SK-N-SH treated with all-trans-retinoic acid at 6 μM for 48 hours (cell line): ENCODE results near the gene ZNF524.

ENCODE experiments used
- ATAC-seq: fragments of 200-7000 bp; cut with Tn5 transposase; 3 replicates; pipeline ENCODE4 v1.9.1; 2020; ENCODE audit warnings: mild to moderate bottlenecking, moderate library complexity
- ARNTL ChIP-seq: fragments of 450-650 bp; formaldehyde crosslinking; IDR thresholded peaks from 2 replicates; pipeline ENCODE4 v1.5.0; 2020; ENCODE audit warnings: low read depth, mild to moderate bottlenecking, moderate library complexity, borderline replicate concordance
- BACH2 ChIP-seq: fragments of 250-450 bp; sonication (Bioruptor Pico); IDR thresholded peaks from 2 replicates; pipeline ENCODE4 v1.9.0; 2021; ENCODE audit warnings: mild to moderate bottlenecking, borderline replicate concordance
- CREB5 ChIP-seq: fragments of 250-450 bp; sonication (Bioruptor Pico); IDR thresholded peaks from 2 replicates; pipeline ENCODE4 v1.5.1; 2020; ENCODE audit warnings: low read depth, mild to moderate bottlenecking, moderate library complexity
- CSDC2 ChIP-seq: fragments of 250-450 bp; sonication (Bioruptor Pico); IDR thresholded peaks from 2 replicates; pipeline ENCODE4 v1.5.0; 2020; ENCODE audit warnings: mild to moderate bottlenecking, moderate library complexity
- ESRRG ChIP-seq: fragments of 250-450 bp; sonication (Bioruptor Pico); IDR thresholded peaks from 2 replicates; pipeline ENCODE4 v1.6.1; 2021; ENCODE audit warnings: mild to moderate bottlenecking
- GLIS3 ChIP-seq: fragments of 250-450 bp; sonication (Bioruptor Pico); IDR thresholded peaks from 2 replicates; pipeline ENCODE4 v1.5.0; 2020; ENCODE audit warnings: mild to moderate bottlenecking, moderate library complexity
- ISL1 ChIP-seq: fragments of 250-450 bp; sonication (Bioruptor Pico); IDR thresholded peaks from 2 replicates; pipeline ENCODE4 v2.1.2; 2022; ENCODE audit warnings: mild to moderate bottlenecking, moderate library complexity
- OSR1 ChIP-seq: fragments of 250-450 bp; sonication (Bioruptor Pico); IDR thresholded peaks from 2 replicates; pipeline ENCODE4 v1.8.0; 2022; ENCODE audit warnings: moderate library complexity, mild to moderate bottlenecking, inconsistent platforms
- PPARA ChIP-seq: fragments of 250-450 bp; sonication (Bioruptor Pico); IDR thresholded peaks from 2 replicates; pipeline ENCODE4 v1.5.0; 2020; ENCODE audit warnings: mild to moderate bottlenecking, borderline replicate concordance
- SNAI2 ChIP-seq: fragments of 250-450 bp; sonication (Bioruptor Pico); IDR thresholded peaks from 2 replicates; pipeline ENCODE4 v1.5.0; 2020; ENCODE audit warnings: mild to moderate bottlenecking, moderate library complexity
- TCF4 ChIP-seq: fragments of 250-450 bp; sonication (Bioruptor Pico); IDR thresholded peaks from 2 replicates; pipeline ENCODE4 v1.8.0; 2021; ENCODE audit warnings: mild to moderate bottlenecking, moderate library complexity, borderline replicate concordance
- TOX ChIP-seq: fragments of 250-450 bp; sonication (Bioruptor Pico); IDR thresholded peaks from 2 replicates; pipeline ENCODE4 v1.8.0; 2021; ENCODE audit warnings: mild to moderate bottlenecking, moderate library complexity, borderline replicate concordance
- TSHZ2 ChIP-seq: fragments of 250-450 bp; sonication (Bioruptor Pico); IDR thresholded peaks from 2 replicates; pipeline ENCODE4 v1.5.0; 2020; ENCODE audit warnings: mild to moderate bottlenecking, moderate library complexity
- ZC3H10 ChIP-seq: fragments of 250-450 bp; sonication (Bioruptor Pico); IDR thresholded peaks from 2 replicates; pipeline ENCODE4 v1.5.1; 2021; ENCODE audit warnings: mild to moderate bottlenecking, moderate library complexity
- ZFP3 ChIP-seq: fragments of 250-450 bp; sonication (Bioruptor Pico); IDR thresholded peaks from 2 replicates; pipeline ENCODE4 v1.5.0; 2020; ENCODE audit warnings: mild to moderate bottlenecking, moderate library complexity
- ZFP30 ChIP-seq: fragments of 450-650 bp; formaldehyde crosslinking; IDR thresholded peaks from 2 replicates; pipeline ENCODE4 v1.5.0; 2022; ENCODE audit warnings: mild to moderate bottlenecking, moderate library complexity
- ZNF565 ChIP-seq: fragments of 450-650 bp; formaldehyde crosslinking; conservative IDR thresholded peaks from 2 replicates; pipeline ENCODE4 v1.5.0; 2020; ENCODE audit warnings: low read depth, mild to moderate bottlenecking, moderate library complexity
- ZNF70 ChIP-seq: fragments of 450-650 bp; formaldehyde crosslinking; IDR thresholded peaks from 2 replicates; pipeline ENCODE4 v1.5.0; 2020; ENCODE audit warnings: mild to moderate bottlenecking, moderate library complexity
- ZNF8 ChIP-seq: fragments of 450-650 bp; formaldehyde crosslinking; IDR thresholded peaks from 2 replicates; pipeline ENCODE4 v1.5.0; 2020; ENCODE audit warnings: mild to moderate bottlenecking, moderate library complexity
- TF ChIP-seq, protein P1 (sequence below): fragments of 250-450 bp; sonication (Bioruptor Pico); IDR thresholded peaks from 2 replicates; pipeline ENCODE4 v1.8.0; 2021; ENCODE audit warnings: low read depth, mild to moderate bottlenecking, moderate library complexity, borderline replicate concordance
- TF ChIP-seq, protein P2 (sequence below): fragments of 250-450 bp; sonication (Bioruptor Pico); IDR thresholded peaks from 2 replicates; pipeline ENCODE4 v1.5.1; 2021; ENCODE audit warnings: mild to moderate bottlenecking, moderate library complexity
- TF ChIP-seq, protein P3 (sequence below): fragments of 250-450 bp; sonication (Bioruptor Pico); IDR thresholded peaks from 2 replicates; pipeline ENCODE4 v1.8.0; 2020; ENCODE audit warnings: mild to moderate bottlenecking, moderate library complexity, borderline replicate concordance

ZNF524 gene

DNA sequence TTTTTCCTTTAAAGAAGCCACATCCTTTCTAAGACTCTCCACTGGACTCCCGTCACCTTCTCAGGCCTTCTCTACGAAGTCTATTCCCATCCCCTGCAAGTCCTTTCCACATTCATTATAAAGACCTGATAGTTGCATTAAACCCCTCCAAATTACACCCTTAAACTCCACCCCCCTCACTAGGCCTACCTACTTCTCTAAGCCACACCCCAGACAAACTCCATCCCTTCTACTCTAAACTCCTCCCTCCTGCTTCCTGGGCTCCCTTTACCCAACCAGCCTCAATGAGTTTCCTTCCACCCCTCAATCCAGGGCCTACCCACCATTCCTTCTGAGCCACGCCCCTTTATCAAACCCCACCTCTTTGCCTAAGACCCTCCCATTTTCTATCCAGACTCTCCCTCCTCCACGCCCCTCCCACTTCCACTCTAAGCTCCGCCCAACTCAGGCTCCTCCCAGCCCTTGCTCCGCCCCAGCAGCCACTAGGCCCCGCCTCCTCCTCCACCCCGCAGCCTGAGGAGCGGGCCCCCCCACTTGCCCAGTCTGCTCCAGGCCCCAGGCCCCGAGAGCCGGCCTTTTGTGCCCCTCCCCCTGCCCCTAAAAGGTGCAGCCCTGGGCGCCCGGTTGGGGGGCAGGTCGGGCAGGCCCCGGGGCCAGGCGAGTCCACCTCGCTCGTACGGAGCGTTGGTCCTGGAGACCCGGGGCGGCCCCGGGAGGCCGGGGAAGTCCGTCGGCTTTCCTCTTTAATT, 1.2 kb upstream of the ZNF524 start:
- TF ChIP-seq, protein P1, sequence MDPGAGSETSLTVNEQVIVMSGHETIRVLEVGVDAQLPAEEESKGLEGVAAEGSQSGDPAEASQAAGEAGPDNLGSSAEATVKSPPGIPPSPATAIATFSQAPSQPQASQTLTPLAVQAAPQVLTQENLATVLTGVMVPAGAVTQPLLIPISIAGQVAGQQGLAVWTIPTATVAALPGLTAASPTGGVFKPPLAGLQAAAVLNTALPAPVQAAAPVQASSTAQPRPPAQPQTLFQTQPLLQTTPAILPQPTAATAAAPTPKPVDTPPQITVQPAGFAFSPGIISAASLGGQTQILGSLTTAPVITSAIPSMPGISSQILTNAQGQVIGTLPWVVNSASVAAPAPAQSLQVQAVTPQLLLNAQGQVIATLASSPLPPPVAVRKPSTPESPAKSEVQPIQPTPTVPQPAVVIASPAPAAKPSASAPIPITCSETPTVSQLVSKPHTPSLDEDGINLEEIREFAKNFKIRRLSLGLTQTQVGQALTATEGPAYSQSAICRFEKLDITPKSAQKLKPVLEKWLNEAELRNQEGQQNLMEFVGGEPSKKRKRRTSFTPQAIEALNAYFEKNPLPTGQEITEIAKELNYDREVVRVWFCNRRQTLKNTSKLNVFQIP (CRISPR knock-in tag) = peak; percentile 89; the same call in 1 of the 2 replicates
- TF ChIP-seq ZC3H10 (no peak), ISL1 (CRISPR knock-in tag) (no peak), TOX (CRISPR knock-in tag) (no peak), SNAI2 (CRISPR knock-in tag) (no peak)
- TF ChIP-seq, protein P2, sequence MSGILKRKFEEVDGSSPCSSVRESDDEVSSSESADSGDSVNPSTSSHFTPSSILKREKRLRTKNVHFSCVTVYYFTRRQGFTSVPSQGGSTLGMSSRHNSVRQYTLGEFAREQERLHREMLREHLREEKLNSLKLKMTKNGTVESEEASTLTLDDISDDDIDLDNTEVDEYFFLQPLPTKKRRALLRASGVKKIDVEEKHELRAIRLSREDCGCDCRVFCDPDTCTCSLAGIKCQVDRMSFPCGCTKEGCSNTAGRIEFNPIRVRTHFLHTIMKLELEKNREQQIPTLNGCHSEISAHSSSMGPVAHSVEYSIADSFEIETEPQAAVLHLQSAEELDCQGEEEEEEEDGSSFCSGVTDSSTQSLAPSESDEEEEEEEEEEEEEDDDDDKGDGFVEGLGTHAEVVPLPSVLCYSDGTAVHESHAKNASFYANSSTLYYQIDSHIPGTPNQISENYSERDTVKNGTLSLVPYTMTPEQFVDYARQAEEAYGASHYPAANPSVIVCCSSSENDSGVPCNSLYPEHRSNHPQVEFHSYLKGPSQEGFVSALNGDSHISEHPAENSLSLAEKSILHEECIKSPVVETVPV (CRISPR knock-in tag) = no peak
- TF ChIP-seq, protein P3, sequence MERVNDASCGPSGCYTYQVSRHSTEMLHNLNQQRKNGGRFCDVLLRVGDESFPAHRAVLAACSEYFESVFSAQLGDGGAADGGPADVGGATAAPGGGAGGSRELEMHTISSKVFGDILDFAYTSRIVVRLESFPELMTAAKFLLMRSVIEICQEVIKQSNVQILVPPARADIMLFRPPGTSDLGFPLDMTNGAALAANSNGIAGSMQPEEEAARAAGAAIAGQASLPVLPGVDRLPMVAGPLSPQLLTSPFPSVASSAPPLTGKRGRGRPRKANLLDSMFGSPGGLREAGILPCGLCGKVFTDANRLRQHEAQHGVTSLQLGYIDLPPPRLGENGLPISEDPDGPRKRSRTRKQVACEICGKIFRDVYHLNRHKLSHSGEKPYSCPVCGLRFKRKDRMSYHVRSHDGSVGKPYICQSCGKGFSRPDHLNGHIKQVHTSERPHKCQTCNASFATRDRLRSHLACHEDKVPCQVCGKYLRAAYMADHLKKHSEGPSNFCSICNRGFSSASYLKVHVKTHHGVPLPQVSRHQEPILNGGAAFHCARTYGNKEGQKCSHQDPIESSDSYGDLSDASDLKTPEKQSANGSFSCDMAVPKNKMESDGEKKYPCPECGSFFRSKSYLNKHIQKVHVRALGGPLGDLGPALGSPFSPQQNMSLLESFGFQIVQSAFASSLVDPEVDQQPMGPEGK (CRISPR knock-in tag) = peak; percentile 94
- peak; percentile 75 for ATAC-seq

- TF ChIP-seq ZNF70 = no peak
- TF ChIP-seq ZFP30 (CRISPR knock-in tag) = no peak
- TF ChIP-seq CREB5 = no peak
- TF ChIP-seq PPARA (CRISPR knock-in tag) = no peak
- TF ChIP-seq TCF4 (CRISPR knock-in tag) = no peak
- no peak for TF ChIP-seq ARNTL (CRISPR knock-in tag)
- no peak for TF ChIP-seq ZNF565 (CRISPR knock-in tag)
- TF ChIP-seq BACH2 = no peak
- TF ChIP-seq CSDC2 (CRISPR knock-in tag) = no peak
- TF ChIP-seq GLIS3 (CRISPR knock-in tag) = no peak
- no peak for TF ChIP-seq ZC3H10
- no peak for TF ChIP-seq SNAI2 (CRISPR knock-in tag)
- no peak for TF ChIP-seq TOX (CRISPR knock-in tag)
- no peak for TF ChIP-seq ZNF8 (CRISPR knock-in tag)
- TF ChIP-seq ZFP3 (CRISPR knock-in tag) = no peak
- no peak; the same call in 1 of the 2 replicates for TF ChIP-seq TSHZ2 (CRISPR knock-in tag)
- TF ChIP-seq OSR1 (CRISPR knock-in tag) = no peak
- no peak for TF ChIP-seq ESRRG (CRISPR knock-in tag)
- ATAC-seq = peak; percentile 90
These were observed 633 bp upstream of the ZNF524 start, which contains the start of gene FIZ1 for GRCh38 chr19:55599468-55599841. TSS of gene FIZ1 (minus strand) at chr19:55599517. CDS start at chr19:55597865, 1,652 bp downstream.

DNA sequence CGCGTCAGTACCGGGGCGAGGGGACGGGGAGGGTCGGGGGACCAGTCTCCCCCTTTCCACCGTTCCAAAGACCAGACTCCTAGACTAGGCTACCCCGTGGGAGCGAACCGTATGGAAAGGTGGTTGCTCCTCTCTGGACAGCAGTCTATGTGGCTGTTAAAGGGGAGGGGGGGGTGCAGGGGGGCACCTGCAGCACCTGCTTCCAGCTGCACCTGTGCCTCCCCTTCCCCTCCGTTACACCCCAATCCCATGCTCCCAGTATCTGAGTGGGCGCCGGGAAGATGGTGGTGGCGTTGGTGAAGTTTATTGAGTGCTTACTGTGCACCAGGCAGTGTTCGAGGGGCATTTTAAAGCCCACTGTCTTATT, 557 bp downstream of the ZNF524 start:
- ATAC-seq = no peak
- no peak for TF ChIP-seq PPARA (CRISPR knock-in tag)
- no peak for TF ChIP-seq BACH2
- TF ChIP-seq TOX (CRISPR knock-in tag) = no peak
- TF ChIP-seq ESRRG (CRISPR knock-in tag) = no peak
